SK-N-SH (cell line): Measurements from ENCODE around the gene SLC13A3.

Experiments used
- CTCF ChIP-seq: fragments of 200-600 bp; sonication (generic); IDR thresholded peaks from 2 replicates; pipeline ENCODE4 v1.6.1; 2017; ENCODE audit warnings: antibody characterized with exemption, mild to moderate bottlenecking, moderate library complexity
- EZH2phosphoT487 ChIP-seq: fragments of 200-600 bp; sonication (generic); IDR thresholded peaks from 2 replicates; pipeline ENCODE4 v1.6.1; 2017; ENCODE audit warnings: low read depth, mixed run types, mild to moderate bottlenecking, antibody characterized with exemption, moderate library complexity, borderline replicate concordance
- JUND ChIP-seq: IDR thresholded peaks from 2 replicates; pipeline ENCODE4 v1.4.0; 2012
- MEF2A ChIP-seq: IDR thresholded peaks from 2 replicates; pipeline ENCODE4 v1.4.0; 2012; ENCODE audit warnings: low read depth, borderline replicate concordance
- NFIC ChIP-seq: IDR thresholded peaks from 2 replicates; pipeline ENCODE4 v1.4.0; 2012; ENCODE audit warnings: borderline replicate concordance
- NRF1 ChIP-seq: IDR thresholded peaks from 2 replicates; pipeline ENCODE4 v1.6.1; 2012; ENCODE audit warnings: low read depth, mild to moderate bottlenecking, low read length
- POLR2AphosphoS5 ChIP-seq: IDR thresholded peaks from 2 replicates; pipeline ENCODE4 v1.6.1; 2012; ENCODE audit warnings: low read depth, low read length
- ZBTB33 ChIP-seq: IDR thresholded peaks from 2 replicates; pipeline ENCODE4 v1.4.0; 2012; ENCODE audit warnings: low read depth, borderline replicate concordance

- TF ChIP-seq POLR2AphosphoS5 (no peak), CTCF (no peak), JUND (no peak), NRF1 (no peak), NFIC (no peak), MEF2A (no peak), ZBTB33 (no peak), EZH2phosphoT487 (no peak)
These were observed 29.1 kb downstream of the SLC13A3 start for GRCh38 chr20:46622165-46622564.
